Measurements from ENCODE around the gene DNAJA2.
A peak's percentile ranks its signal among the peaks of the same experiment; 100 is the strongest.
"Not testable (repeated sequence)": the region's sequence is repeated elsewhere in the genome, so short reads cannot be mapped to it uniquely, and the experiment has no call there.

DNAJA2 gene

GRCh38 chr16:46973207-46973995 lies at the start of gene DNAJA2:
DNAJA2 (minus strand) TSS chr16:46973674; CDS start chr16:46973572, 102 bp downstream.
- peak; percentile 87 for DNase-seq (ENCODE audit: low read depth)

- DNase-seq (ENCODE audit: low read depth) = peak; percentile 11
Observed at GRCh38 chr16:47019568-47019967, 46.1 kb upstream of the DNAJA2 start.

GRCh38 chr16:47018223-47018891 lies 44.9 kb upstream of the DNAJA2 start:
- DNase-seq (ENCODE audit: low read depth) = peak; percentile 8

- no peak for DNase-seq (ENCODE audit: low read depth)
Observed at GRCh38 chr16:47017636-47018035, 44.2 kb upstream of the DNAJA2 start.

- DNase-seq (ENCODE audit: low read depth) = no peak
Observed at GRCh38 chr16:47016700-47017133, 43.2 kb upstream of the DNAJA2 start.

GRCh38 chr16:47013910-47014309 lies 40.4 kb upstream of the DNAJA2 start:
- no peak for DNase-seq (ENCODE audit: low read depth)

GRCh38 chr16:47013172-47013571 lies 39.7 kb upstream of the DNAJA2 start:
- no peak for DNase-seq (ENCODE audit: low read depth)

GRCh38 chr16:47010812-47011211 lies 37.3 kb upstream of the DNAJA2 start:
- not testable (repeated sequence) for DNase-seq (ENCODE audit: low read depth)

- no peak for DNase-seq (ENCODE audit: low read depth)
Observed at GRCh38 chr16:47008612-47009011, 35.1 kb upstream of the DNAJA2 start.

GRCh38 chr16:47008174-47008573 lies 34.7 kb upstream of the DNAJA2 start:
- no peak for DNase-seq (ENCODE audit: low read depth)

GRCh38 chr16:47004652-47005051 lies 31.2 kb upstream of the DNAJA2 start:
- DNase-seq (ENCODE audit: low read depth) = no peak

- not testable (repeated sequence) for DNase-seq (ENCODE audit: low read depth)
Observed at GRCh38 chr16:47000066-47000465, 26.6 kb upstream of the DNAJA2 start.

GRCh38 chr16:46997844-46998243 lies 24.4 kb upstream of the DNAJA2 start:
- DNase-seq (ENCODE audit: low read depth) = no peak

- no peak for DNase-seq (ENCODE audit: low read depth)
Observed at GRCh38 chr16:46996952-46997458, 23.5 kb upstream of the DNAJA2 start.

GRCh38 chr16:46996391-46996790 lies 22.9 kb upstream of the DNAJA2 start:
- DNase-seq (ENCODE audit: low read depth) = no peak

GRCh38 chr16:46991729-46992704 lies 18.5 kb upstream of the DNAJA2 start:
- no peak for DNase-seq (ENCODE audit: low read depth)

GRCh38 chr16:46986896-46987295 lies 13.4 kb upstream of the DNAJA2 start:
- DNase-seq (ENCODE audit: low read depth) = no peak

GRCh38 chr16:46986438-46986837 lies 13.0 kb upstream of the DNAJA2 start:
- DNase-seq (ENCODE audit: low read depth) = no peak

- no peak for DNase-seq (ENCODE audit: low read depth)
Observed at GRCh38 chr16:46982335-46982734, 8.9 kb upstream of the DNAJA2 start.

- no peak for DNase-seq (ENCODE audit: low read depth)
Observed at GRCh38 chr16:46980926-46981325, 7.5 kb upstream of the DNAJA2 start.

GRCh38 chr16:46976550-46976949 lies 3.1 kb upstream of the DNAJA2 start:
- no peak for DNase-seq (ENCODE audit: low read depth)

GRCh38 chr16:46975908-46976470 lies 2.5 kb upstream of the DNAJA2 start:
- DNase-seq (ENCODE audit: low read depth) = no peak
